Activated CD4-positive, alpha-beta memory T cell treated with anti-CD3 and anti-CD28 coated beads, Interleukin-2, amount 10 ng/mL, durations not matched to agents 7 days and 5 days (primary cell): Measurements from ENCODE around the gene TMEM182. TPM values are rescaled to one million over a fixed set of nuclear protein-coding genes. Genes with fewer than 3 reads are reported as not detected.

Experiments used
- CTCF ChIA-PET: fragments of 350-600 bp; sonication (Branson Sonifier 250); formaldehyde crosslinking; loops from one replicate; lab custom pipeline; 2021; ENCODE audit warnings: antibody characterized with exemption, inconsistent platforms; lab: Charles Lee
- POLR2A ChIA-PET: fragments of 350-600 bp; sonication (Branson Sonifier 250); formaldehyde crosslinking; loops from one replicate; lab custom pipeline; 2021; ENCODE audit warnings: antibody characterized with exemption; lab: Charles Lee
- DNase-seq: peaks from one replicate; pipeline ENCODE4 v3.0.0-alpha.2; 2020
- H3K27ac Mint-ChIP-seq: one replicate; pipeline ENCODE4 v1.8.0; 2021; ENCODE audit warnings: mild to moderate bottlenecking, mixed read lengths
- H3K27me3 Mint-ChIP-seq: one replicate; pipeline ENCODE4 v1.8.0; 2021; ENCODE audit warnings: mixed read lengths
- H3K36me3 Mint-ChIP-seq: one replicate; pipeline ENCODE4 v1.8.0; 2021; ENCODE audit warnings: low read depth, mixed read lengths
- H3K4me1 Mint-ChIP-seq: one replicate; pipeline ENCODE4 v1.8.0; 2021; ENCODE audit warnings: mixed read lengths
- H3K4me3 Mint-ChIP-seq: one replicate; pipeline ENCODE4 v1.8.0; 2021; ENCODE audit warnings: mild to moderate bottlenecking, mixed read lengths
- H3K9me3 Mint-ChIP-seq: one replicate; pipeline ENCODE4 v1.8.0; 2021; ENCODE audit warnings: mixed read lengths
- total RNA-seq, 2 experiments: library from RNA; stranded (reverse); gene quantifications; one replicate each; pipeline ENCODE4 v1.2.3, GENCODE V29; 2021

The TMEM182 gene
- total RNA-seq, 2 experiments from 2014 or later, result 2.2 to 3.2 TPM

- DNase-seq, result no peak
- H3K36me3 Mint-ChIP-seq, result no peaks in the 10 kb centered on the region
- H3K27me3 Mint-ChIP-seq, result peaks cover 2% of the 10 kb centered on the region
- POLR2A ChIA-PET, result no interaction called here
- H3K27ac Mint-ChIP-seq, result no peak overlapping the region
- no peaks in the 10 kb centered on the region for H3K9me3 Mint-ChIP-seq
- H3K4me1 Mint-ChIP-seq, result no peaks in the 10 kb centered on the region
- CTCF ChIA-PET, result interaction anchor here (1.1 to 1.8 kb wide), 2 partner anchors 10 to 11 kb away, joined by 4 to 7 read pairs; no protein-coding TSS in a partner anchor
- H3K4me3 Mint-ChIP-seq, result no peak overlapping the region
These were observed 18.6 kb upstream of the TMEM182 start for GRCh38 chr2:102743259-102743658.

- Mint-ChIP-seq H3K4me1 (no peaks in the 10 kb centered on the region), H3K36me3 (no peaks in the 10 kb centered on the region), H3K4me3 (no peak overlapping the region), H3K9me3 (no peaks in the 10 kb centered on the region), H3K27me3 (peaks cover 4% of the 10 kb centered on the region), H3K27ac (no peak overlapping the region)
- ChIA-PET CTCF (interaction anchor here (2.2 kb wide), 1 partner anchor 11 kb away, joined by 6 read pairs; a partner anchor contains a TSS), POLR2A (no interaction called here)
- DNase-seq, result no peak
These were observed 13.7 kb upstream of the TMEM182 start for GRCh38 chr2:102748107-102748506.

DNA sequence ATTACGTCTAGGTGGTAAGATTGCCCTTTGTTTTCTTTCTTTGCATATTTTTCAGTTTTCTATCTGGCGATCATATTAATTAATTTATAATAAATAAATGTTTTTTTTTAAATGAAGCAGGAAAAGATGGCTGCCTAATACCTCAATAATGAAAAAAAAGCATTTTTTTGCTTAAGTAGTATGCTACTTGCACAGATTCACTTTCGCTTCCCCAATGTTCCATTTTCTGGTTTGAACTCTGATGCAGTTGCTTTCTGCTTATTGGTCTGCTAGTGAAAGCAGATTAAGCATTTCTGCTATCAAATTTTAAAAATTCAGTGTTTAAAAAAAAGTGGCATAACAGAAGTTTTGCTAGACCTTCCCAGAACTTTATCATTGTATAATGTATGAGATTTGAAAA is 11.9 kb upstream of the TMEM182 start:
- H3K27ac Mint-ChIP-seq, result no peak overlapping the region
- H3K4me1 Mint-ChIP-seq, result no peaks in the 10 kb centered on the region
- H3K27me3 Mint-ChIP-seq, result peaks cover 4% of the 10 kb centered on the region
- no peaks in the 10 kb centered on the region for H3K9me3 Mint-ChIP-seq
- ChIA-PET CTCF (interaction anchor here (5.4 to 6.7 kb wide), 2 partner anchors 14 to 55 kb away, joined by 66 to 110 read pairs; a partner anchor contains a TSS), POLR2A (no interaction called here)
- H3K36me3 Mint-ChIP-seq, result no peaks in the 10 kb centered on the region
- DNase-seq, result no peak
- H3K4me3 Mint-ChIP-seq, result no peak overlapping the region

DNA sequence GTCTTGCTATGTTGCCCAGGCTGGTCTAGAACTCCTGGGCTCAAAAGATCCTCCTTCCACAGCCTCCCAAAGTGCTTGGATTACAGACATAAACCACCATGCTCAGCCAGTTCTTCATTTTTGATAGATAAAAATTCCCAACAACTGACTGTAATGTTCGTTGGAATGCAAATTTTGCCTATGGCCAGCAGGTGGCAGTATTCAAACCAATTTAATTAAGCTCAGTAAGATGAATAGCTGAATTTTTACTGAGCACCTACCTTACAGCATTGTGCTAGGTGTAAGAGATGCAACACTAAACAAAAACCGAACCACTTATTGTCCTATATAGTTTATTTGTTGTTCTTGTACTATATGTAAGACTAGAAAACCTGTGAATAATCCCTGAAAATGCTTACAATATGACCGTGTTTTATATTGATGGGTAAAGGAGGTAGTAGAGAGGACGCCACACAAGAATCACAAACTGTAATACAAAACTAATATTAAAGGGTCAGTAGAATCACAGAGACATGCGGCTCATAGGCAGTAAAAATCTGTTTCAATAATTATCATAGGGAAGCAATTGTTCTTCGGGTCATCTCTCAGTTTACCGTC is 8.2 kb upstream of the TMEM182 start:
- Mint-ChIP-seq H3K36me3 (no peaks in the 10 kb centered on the region), H3K4me1 (no peaks in the 10 kb centered on the region), H3K27me3 (peaks cover 2% of the 10 kb centered on the region), H3K27ac (no peak overlapping the region), H3K9me3 (no peaks in the 10 kb centered on the region), H3K4me3 (no peak overlapping the region)
- CTCF ChIA-PET, result interaction anchor here (0.6 to 6.7 kb wide), 23 partner anchors 9 to 1290 kb away, joined by 3 to 110 read pairs (median 5); partner anchors contain the start of genes SLC9A4 and TMEM182
- POLR2A ChIA-PET, result interaction anchor here (1.5 kb wide), 2 partner anchors 17 to 52 kb away, joined by 3 to 4 read pairs; a partner anchor contains a TSS
- DNase-seq, result no peak

DNA sequence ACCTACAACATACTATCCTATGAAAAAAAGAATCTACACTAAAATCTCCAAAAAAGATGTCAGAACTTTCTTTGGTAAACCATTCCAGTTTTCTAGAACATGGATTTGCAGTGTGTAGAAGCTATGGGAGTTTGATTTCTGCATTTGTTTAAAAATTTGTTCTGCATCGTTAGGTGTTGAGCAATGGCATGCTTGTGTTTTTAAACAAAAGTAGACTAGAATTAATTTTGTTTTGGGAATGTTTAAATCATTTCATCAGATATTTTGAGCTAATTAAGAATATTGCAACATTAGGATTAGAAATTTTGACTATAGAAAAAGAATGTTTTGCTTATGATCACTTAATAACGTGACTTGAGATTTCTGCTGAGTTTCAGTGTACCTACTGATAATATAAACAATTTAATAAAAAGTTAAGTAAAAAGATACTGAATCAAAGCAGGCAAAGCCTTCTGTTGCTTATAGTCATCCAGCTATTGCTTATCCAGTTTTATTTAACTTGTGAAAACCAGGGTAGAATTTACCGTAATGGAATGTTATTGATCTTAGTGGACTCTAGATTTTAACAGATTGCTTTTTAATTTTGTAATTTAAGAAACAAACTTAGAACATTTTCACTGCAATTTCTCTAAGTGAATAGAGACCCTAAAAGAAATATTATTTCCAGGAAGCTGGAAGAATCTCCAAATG is 7.2 kb upstream of the TMEM182 start:
- Mint-ChIP-seq H3K4me1 (no peaks in the 10 kb centered on the region), H3K4me3 (no peak overlapping the region), H3K36me3 (no peaks in the 10 kb centered on the region), H3K27me3 (peaks cover 2% of the 10 kb centered on the region), H3K9me3 (no peaks in the 10 kb centered on the region), H3K27ac (no peak overlapping the region)
- POLR2A ChIA-PET, result interaction anchor here (1.5 kb wide), 1 partner anchor 18 kb away, joined by 3 read pairs; a partner anchor contains a TSS
- DNase-seq, result no peak
- CTCF ChIA-PET, result interaction anchor here (0.5 to 6.7 kb wide), 4 partner anchors 12 to 1235 kb away, joined by 7 to 110 read pairs (median 36); a partner anchor contains a TSS

DNA sequence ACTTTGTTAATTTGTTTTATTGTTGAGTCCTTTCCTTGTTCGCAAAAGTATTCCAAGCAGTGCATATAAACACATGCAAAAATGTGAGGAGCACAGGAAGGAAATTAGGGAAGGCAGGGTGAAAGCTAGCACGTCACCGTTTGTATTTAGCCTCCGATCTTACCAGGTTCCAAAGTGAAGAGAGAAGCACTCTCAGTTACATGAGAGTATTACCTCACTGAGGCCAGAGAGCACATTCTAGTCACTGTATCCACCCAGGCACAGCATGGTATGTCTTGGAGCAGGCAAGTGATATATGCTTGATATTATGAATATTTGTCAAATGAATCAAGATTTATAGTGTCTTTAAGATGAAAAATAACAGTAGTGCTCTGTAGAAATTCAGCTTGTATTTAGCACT is 6.5 kb upstream of the TMEM182 start:
- Mint-ChIP-seq H3K4me1 (no peaks in the 10 kb centered on the region), H3K27ac (no peak overlapping the region), H3K4me3 (no peak overlapping the region), H3K9me3 (no peaks in the 10 kb centered on the region), H3K27me3 (peaks cover 2% of the 10 kb centered on the region), H3K36me3 (no peaks in the 10 kb centered on the region)
- POLR2A ChIA-PET, result no interaction called here
- DNase-seq, result no peak
- CTCF ChIA-PET, result interaction anchor here (0.5 to 6.7 kb wide), 3 partner anchors 19 to 1236 kb away, joined by 7 to 110 read pairs (median 66); a partner anchor contains a TSS

DNA sequence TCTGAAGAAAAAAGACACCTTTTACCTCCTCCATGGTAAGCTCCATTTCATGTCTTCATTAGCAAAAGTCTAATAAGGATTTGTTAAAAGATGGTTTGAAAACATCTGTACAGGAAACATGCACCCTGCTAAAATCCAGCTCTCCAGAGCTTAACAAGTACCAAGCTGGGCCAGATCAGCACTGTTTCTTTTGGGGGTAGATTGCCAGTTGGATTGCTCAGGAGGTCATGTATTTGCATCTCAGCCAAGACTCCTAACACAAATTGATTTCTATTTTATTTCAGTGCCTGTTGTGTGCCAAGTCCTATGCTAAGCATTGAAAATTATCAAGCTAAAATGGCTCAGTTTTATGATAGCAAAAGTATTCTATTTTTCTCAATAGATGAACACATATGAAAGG is 3.4 kb upstream of the TMEM182 start:
- Mint-ChIP-seq H3K4me3 (no peak overlapping the region), H3K36me3 (no peaks in the 10 kb centered on the region), H3K27ac (no peak overlapping the region), H3K4me1 (no peaks in the 10 kb centered on the region), H3K27me3 (no peaks in the 10 kb centered on the region), H3K9me3 (no peaks in the 10 kb centered on the region)
- DNase-seq, result no peak
- ChIA-PET CTCF (interaction anchor here (0.9 to 1.1 kb wide), 2 partner anchors 10 to 48 kb away, joined by 3 read pairs; no protein-coding TSS in a partner anchor), POLR2A (no interaction called here)

DNA sequence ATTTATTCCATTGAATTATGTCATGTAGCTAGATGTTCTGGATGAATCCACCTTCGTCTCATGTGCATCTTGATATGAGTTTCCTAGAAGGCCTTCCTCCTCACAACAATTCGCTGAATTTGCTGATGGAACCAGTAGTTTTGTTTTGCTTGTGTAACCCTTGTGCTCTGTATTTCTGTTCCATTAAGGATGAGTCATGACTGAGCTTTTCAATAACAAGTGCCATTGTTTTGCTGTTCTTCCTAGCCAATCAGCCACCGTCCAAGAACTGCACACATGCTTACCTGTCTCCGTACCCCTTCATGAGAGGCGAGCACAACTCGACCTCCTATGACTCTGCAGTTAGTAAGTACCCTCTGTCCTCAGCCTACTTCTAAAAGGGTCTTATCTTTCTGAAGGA is 2.3 kb downstream of the TMEM182 start:
- no peaks in the 10 kb centered on the region for H3K36me3 Mint-ChIP-seq
- DNase-seq, result no peak
- ChIA-PET CTCF (interaction anchor here (0.7 to 2.9 kb wide), 2 partner anchors 10 to 11 kb away, joined by 5 to 28 read pairs; no protein-coding TSS in a partner anchor), POLR2A (no interaction called here)
- no peaks in the 10 kb centered on the region for H3K9me3 Mint-ChIP-seq
- H3K4me1 Mint-ChIP-seq, result no peaks in the 10 kb centered on the region
- no peaks in the 10 kb centered on the region for H3K27me3 Mint-ChIP-seq
- H3K27ac Mint-ChIP-seq, result no peak overlapping the region
- no peak overlapping the region for H3K4me3 Mint-ChIP-seq

- ChIA-PET CTCF (interaction anchor here (0.7 to 0.8 kb wide), 2 partner anchors 11 to 19 kb away, joined by 3 to 5 read pairs; no protein-coding TSS in a partner anchor), POLR2A (no interaction called here)
- no peaks in the 10 kb centered on the region for H3K9me3 Mint-ChIP-seq
- no peak overlapping the region for H3K4me3 Mint-ChIP-seq
- no peaks in the 10 kb centered on the region for H3K36me3 Mint-ChIP-seq
- no peak overlapping the region for H3K27ac Mint-ChIP-seq
- no peak for DNase-seq
- no peaks in the 10 kb centered on the region for H3K4me1 Mint-ChIP-seq
- no peaks in the 10 kb centered on the region for H3K27me3 Mint-ChIP-seq
These were observed 3.2 kb downstream of the TMEM182 start for GRCh38 chr2:102765061-102765460.

GRCh38 chr2:102768253-102768652 is 6.4 kb downstream of the TMEM182 start:
- CTCF ChIA-PET, result interaction anchor here (0.5 to 2.4 kb wide), 2 partner anchors 15 to 444 kb away, joined by 3 to 7 read pairs; no protein-coding TSS in a partner anchor
- H3K27me3 Mint-ChIP-seq, result no peaks in the 10 kb centered on the region
- no peaks in the 10 kb centered on the region for H3K36me3 Mint-ChIP-seq

GRCh38 chr2:102768892-102769291 is 7.1 kb downstream of the TMEM182 start:
- no peak for DNase-seq
- Mint-ChIP-seq H3K27me3 (no peaks in the 10 kb centered on the region), H3K4me3 (no peak overlapping the region), H3K27ac (no peak overlapping the region), H3K36me3 (no peaks in the 10 kb centered on the region), H3K4me1 (no peaks in the 10 kb centered on the region), H3K9me3 (no peaks in the 10 kb centered on the region)
- CTCF ChIA-PET, result interaction anchor here (2.4 kb wide), 1 partner anchor 15 kb away, joined by 7 read pairs; no protein-coding TSS in a partner anchor
- POLR2A ChIA-PET, result no interaction called here

More at GRCh38 chr2:102768253-102768652, 6.4 kb downstream of the TMEM182 start:
- POLR2A ChIA-PET, result no interaction called here
- Mint-ChIP-seq H3K9me3 (no peaks in the 10 kb centered on the region), H3K4me3 (no peak overlapping the region), H3K27ac (no peak overlapping the region), H3K4me1 (no peaks in the 10 kb centered on the region)
- DNase-seq, result no peak

DNA sequence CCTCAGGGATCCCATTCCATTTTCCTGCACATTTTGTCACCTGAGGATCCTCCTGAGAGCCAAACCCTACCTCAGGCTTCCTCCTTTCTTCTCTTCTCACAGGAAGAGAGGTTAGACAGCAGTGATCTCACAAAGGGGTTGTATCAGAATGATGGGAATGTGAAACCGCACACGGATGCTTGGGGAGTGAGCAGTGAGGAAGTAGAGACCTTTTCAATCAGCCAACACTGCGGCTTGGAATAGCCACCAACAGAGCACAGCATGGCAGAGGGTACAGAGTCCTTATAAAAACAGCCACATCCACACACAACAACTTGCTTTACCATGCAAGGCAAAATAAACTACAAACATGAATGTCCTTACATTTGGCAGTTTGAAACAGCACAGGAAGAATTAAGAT is 8.7 kb downstream of the TMEM182 start:
- DNase-seq, result no peak
- Mint-ChIP-seq H3K27me3 (no peaks in the 10 kb centered on the region), H3K27ac (no peak overlapping the region), H3K4me1 (no peaks in the 10 kb centered on the region), H3K36me3 (no peaks in the 10 kb centered on the region), H3K9me3 (no peaks in the 10 kb centered on the region), H3K4me3 (no peak overlapping the region)
- ChIA-PET CTCF (no interaction called here), POLR2A (no interaction called here)

- ChIA-PET POLR2A (no interaction called here), CTCF (no interaction called here)
- DNase-seq, result no peak
- Mint-ChIP-seq H3K27me3 (no peaks in the 10 kb centered on the region), H3K27ac (no peak overlapping the region), H3K36me3 (no peaks in the 10 kb centered on the region), H3K4me3 (no peak overlapping the region), H3K4me1 (no peaks in the 10 kb centered on the region), H3K9me3 (no peaks in the 10 kb centered on the region)
These were observed 9.3 kb downstream of the TMEM182 start for GRCh38 chr2:102771114-102771513.
